Measurements from ENCODE around the gene AFAP1.

The AFAP1 gene

DNA sequence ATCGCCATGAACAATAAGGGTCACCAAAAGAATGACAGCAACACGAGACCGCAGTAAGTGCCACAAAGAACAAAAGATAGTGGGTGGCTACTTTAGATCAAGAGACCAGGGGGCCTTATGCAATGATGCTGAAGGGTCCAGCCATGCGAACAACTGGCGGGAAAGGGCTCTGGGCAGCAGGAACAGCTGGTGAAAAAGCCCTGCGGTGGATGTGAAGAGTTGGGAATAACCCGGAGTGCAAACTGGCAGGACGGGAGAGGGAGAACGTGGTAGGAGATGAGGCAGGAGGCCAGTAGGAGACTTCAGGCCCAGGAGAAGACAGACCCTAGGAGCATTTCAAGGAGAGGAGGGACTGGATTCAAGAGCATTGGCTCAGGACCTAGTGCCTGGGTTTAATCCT lies 120.2 kb downstream of the AFAP1 start:
- no peak for DNase-seq (ENCODE audit: low read depth)

DNA sequence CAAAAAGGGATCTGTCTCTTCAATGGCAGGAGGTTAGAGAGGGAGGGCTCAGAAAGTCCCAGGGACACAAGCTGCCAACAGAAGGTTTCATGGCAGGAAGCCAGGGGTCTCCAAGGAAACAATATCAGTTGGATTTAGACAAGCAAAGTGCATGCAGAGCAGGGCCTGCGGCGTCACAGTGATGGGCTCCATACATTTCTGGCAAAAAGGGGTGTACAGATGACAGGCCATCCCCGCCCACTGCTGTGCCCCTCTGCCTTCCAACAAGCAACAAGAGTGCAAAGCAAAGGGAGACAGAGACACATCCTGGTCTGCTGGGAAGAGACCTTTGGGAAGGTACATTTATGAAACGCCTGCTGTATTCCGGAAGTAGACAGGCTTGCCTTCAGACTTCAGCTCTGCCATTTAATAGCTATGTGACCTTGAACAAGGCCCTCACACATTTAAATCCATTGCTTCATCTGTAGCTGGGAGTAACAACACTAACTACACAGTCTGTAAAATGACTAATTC lies 121.2 kb downstream of the AFAP1 start:
- DNase-seq (ENCODE audit: low read depth): no peak

DNA sequence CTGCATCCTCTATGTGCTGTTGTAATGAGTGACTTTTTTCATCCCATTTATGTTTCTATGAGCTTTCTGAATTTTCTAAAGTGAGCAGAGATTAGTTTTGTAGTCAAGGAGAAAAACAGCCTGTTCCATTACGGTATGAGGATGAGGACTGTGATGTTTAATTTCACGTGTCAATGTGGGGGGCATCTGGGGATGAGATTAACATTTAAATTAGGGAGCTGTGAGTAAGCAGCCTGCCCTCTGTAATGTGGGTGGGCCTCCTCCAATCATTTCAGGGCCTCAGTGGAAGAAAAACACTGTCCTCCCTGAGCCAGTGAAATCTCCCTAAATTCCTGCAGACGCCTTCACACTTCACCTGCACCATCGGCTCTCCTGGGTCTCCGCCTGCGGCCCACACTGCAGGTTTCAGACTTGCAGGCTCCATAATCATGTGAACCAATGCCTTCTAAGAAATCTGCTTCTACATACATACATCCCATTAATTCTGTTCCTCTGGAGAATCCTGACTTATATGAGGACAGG lies 121.7 kb downstream of the AFAP1 start:
- no peak for DNase-seq (ENCODE audit: low read depth)

DNA sequence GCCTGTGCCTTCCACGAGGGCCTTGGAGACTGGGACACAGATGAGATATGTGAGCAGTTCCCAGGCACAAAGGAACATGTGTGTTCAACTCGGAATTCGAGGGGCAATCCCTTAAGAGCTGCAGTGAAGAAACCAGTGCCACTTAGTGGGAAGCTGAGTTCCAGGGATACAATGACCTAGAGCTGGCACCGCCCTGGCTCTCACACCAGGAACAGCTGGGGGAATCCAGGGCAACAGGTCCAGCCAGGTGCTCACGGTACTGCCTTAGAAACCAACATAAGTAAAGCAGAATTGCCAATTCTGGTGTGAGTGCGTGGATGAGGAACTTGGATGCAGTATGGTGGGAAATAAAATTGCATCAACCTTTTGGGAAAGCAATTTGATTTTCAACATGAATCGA lies 122.9 kb downstream of the AFAP1 start:
- no peak for DNase-seq (ENCODE audit: low read depth)

DNA sequence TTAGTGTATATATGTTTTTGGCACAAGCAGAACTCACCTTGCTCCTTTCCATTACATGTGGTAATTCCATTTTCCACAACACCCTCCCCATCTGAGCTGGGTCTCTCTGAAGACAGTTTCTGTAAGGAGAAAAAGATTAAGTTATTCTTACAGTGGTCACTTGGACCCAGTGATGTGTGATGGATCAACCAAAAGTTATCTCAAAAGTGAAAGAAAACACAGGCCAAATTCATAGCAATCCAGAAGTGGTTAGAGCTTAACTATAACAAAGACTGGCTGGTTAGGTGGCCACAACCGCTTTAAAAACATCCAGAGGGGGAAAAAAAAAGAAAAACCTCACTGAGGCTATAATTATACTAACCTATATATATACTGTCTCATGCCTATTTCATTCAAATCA lies 123.7 kb downstream of the AFAP1 start:
- DNase-seq (ENCODE audit: low read depth): peak; percentile 19

DNA sequence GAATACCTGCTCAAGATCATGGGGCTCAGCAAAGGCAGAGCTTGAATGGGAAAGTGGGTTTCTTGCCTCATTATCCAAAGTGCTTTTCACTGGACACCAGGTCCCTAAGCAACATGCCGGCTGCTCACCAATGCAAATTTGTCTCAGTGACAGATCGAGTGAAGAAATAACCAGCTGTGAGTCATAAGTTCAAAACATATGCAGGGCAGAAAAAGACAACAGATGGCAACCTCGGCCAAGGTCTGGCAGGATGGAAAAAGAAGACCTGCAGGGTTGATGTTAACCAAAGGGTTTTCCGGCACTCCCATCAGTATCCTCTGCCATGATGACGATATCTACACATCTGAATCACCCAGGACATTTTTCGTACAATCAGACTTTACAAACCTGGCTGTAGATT lies 124.1 kb downstream of the AFAP1 start:
- DNase-seq (ENCODE audit: low read depth): peak; percentile 93

DNA sequence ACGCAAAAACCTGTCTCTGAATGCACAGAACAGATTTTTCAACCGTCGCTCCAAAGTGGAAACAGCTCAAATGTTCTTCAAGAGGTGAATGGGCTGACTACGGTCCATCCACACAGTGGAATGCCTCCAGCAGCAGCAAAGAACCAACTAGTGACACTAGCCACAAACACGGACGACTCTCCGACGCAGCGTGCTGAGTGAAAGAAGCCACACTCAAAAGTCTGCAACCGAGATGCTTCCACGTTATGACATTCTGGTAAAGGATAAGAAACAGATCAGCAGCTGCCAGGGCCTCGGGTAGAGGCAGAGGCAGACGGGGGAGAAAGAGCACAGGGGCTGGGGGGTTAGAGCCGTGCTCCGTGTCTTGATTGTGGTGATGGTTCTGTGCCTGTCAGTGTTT lies 125.2 kb downstream of the AFAP1 start:
- DNase-seq (ENCODE audit: low read depth): no peak

DNA sequence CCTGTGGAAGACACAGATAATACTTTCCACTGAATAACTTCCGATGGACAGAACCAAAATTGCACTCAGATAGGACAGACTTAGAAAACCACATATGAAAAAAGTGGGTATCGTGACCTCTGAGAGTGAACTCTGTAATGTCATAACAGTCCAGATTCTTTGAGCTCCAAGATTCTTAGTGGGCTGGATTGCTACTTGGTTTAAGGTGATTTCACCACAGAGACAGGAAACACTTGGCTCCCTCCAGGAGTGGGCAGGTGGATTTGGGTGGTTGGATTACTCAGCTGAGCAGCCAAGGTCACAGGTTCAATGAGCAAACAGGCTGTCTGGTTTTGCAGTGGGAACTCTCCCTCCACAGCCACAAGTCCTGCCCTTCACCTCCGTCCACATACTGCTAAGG lies 126.0 kb downstream of the AFAP1 start:
- peak; percentile 59 for DNase-seq (ENCODE audit: low read depth)

DNA sequence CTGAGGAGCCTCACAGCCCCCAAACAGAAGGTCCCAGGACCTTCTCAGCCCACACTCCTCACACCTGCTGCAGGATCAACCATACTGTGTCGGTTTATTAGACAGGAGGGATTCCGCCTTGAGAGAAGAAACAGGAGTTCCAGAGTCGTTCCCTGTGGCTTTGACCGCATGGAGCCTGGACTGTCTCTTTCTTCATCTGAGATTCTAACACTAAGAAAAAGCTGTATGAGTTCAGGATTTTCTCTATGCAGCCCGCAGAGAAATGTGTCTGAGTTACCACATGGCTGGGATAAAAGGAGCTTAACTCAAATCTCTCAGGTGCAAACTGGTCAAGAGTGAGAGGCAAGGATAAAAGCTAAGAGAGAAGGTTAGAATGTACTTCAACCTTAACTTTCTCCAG lies 126.7 kb downstream of the AFAP1 start:
- DNase-seq (ENCODE audit: low read depth): no peak

DNA sequence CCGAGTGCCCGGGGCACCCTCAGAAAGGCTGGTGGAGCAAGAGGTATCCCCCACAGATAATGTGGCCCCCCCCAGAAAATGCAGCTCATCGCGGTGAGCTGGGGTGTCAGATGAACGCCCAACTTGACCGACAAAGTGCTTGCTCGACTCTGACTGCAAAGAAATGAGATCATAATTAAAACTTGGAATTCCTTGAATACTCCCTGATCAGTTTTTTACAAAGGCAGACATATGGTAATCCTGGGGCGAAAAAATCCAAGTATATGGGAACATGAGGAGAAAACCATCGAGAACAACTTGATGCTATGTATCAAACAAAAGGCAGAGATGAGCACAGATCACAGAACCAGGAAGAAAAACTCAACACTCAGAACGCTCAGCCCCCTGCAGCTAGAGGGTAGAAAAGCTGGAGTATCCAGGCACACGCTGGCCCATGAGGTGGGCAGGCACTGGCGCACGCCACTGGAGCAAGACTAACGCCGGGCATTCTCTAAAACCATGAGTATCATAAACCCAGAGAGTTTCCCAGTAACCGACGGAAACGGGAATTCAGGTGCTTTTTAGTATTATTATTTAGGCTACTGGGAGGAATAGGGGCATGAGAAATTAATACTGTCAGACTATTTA lies 127.3 kb downstream of the AFAP1 start:
- DNase-seq (ENCODE audit: low read depth): no peak

DNA sequence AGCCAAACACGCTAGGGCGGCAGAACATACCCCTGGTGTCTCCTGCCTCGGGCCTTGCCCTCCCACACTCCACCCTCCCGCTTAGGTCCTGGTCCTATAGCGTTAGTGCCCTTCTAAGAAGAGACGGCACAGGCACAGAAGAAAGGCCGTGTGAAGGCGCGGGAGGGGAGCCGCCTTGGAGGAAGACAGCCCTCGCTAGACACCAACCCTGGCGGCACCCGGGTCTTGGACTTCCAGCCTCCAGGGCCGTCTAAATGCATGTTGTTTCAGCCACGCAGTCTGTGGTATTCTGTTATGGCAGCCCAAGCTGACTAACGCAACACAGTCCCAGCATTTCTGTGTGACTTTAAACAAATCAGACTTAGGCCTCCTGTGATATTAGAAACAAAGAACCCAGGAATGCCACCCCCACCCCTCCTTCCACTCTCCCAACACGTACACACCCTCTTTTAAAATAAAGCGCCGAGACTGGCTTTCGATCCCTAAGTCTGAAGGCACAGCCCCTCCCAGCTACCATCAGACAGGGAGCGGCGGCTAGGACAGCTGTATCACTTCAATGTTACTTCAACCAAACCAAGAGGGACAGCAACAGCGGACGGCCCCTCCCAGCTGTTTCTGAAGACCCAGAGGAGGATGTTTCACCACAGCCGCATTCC lies 128.0 kb downstream of the AFAP1 start:
- no peak for DNase-seq (ENCODE audit: low read depth)

DNA sequence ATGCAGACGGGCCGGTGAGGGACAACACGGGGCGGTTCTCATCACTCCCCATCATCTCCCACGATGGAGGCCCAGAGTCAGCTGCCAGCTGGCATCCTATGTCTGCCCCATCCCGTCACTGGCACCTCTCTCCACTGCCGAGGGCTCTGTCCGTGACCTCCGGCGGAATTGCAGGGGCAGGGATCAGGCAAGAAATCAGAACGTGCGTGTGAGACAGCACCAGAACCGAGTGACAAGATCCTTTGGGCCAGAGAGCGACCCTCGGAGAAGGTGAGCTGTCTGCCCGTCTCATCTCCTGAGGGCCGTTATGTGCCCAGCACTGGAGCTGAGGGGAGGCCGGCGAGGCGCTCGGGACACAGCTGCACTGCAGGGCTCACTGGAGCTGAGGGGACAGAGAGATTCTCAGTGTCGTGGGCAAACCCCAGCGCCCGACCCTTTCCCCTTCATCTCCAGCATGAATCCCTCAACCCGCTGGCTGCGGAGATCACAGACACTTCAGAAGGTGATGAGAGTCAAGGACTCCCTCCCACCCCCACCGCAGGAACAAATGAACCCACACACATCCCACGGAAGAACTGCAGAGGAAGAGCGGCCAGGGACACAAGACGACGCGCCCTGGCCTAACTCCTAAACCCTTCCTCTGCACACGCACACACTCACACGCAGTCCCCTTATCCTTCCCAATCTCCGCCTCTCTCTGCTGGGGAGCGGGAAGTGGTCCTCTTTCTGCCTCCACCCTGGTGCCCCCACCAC lies 128.7 kb downstream of the AFAP1 start:
- DNase-seq (ENCODE audit: low read depth): no peak

DNA sequence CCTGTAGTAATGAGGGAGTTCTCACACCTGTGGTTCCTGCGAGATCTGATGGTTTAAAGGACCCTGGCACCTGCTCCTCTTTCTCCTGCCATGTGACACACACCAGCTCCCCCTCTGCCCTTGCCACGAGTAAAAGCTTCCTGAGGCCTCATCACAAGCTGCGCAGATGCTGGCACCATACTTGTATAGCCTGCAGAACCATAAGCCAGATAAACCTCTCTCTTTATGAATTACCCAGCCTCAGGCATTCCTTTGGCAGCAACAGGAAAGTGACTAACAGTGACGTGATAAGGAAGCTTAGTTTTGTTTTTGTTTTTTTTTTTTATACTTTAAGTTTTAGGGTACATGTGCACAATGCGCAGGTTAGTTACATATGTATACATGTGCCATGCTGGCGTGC lies 130.9 kb downstream of the AFAP1 start:
- peak; percentile 88 for DNase-seq (ENCODE audit: low read depth)

DNA sequence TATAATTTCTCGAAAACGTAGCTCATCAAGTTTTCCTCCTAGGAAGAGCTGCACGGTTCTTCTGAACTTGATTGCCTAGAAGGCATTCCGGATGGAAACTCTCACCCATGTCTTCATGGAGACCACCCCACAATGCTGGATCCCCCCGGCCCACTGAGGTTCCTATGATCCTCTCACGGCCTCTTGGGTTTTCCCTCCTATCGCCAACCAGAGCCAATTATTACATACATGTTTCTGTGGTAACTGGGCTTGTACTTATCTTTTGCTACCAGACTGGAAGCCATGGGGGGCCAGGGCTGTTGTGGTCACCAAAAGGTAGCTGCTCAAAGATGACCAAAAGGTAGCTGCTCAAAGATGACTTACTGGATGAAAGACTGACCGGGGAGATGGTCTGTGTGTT lies 131.5 kb downstream of the AFAP1 start:
- no peak for DNase-seq (ENCODE audit: low read depth)

DNA sequence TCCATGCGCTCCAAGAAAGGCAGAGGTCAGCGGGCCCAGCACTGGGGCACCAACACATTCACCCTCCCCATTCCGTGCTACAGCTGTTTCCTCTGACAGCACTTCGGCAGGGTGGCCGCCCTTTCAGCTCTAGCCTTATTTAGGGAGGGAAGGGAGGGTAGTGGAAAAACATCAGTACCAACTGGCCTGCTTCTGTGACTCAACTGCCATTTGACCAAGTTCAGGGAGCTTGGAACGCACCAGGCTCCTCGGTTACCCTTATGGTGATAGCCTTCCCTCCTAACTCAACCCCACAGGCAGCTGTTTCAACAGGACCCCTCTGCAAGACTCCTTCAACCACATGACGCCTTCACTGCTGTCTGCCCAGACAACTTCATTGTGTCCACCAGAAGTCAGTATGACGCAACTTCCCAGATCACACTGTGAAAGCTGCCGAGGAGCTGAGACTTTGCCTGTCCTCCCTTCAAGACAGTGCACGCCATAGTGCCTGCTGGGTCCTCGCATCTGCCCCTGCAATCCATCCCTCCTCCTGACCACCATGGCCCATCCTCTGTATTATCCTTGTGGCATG lies 132.2 kb downstream of the AFAP1 start:
- DNase-seq (ENCODE audit: low read depth): no peak

DNA sequence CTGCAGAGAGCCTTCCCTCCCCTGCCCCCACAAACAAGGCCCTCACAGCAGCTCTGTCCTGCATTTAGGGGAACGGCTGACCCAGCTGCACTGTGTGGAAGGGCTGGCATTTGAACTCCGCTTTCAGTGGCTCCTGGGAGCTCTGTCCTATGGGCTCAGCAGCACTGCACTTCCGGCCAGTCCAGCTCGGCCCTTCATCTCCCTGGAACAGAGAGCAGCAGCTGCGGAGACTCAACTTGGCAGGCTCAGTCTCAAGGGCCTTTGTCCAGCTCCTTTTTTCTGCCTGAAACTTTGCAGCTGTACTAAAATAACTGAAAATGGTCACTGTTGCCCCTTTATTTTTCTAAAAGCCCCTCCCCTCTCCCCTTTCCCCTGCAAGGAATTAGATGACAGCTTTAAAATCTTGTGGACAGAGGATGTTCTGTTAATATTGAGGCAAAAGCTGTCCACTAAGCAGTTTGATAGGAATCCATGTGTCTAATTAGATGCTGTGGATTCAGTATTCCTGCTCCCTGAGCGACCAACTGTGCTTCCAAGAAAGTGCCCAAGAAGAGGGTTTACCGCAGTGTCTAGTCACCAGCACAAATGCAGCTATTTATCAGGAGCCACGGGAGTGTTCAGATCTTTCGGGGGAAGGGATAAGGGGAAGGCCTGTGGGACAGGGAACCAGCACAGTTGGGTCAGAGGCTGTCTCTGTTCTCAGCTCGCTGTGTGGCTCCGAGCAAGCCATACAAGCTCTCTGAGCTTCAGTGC lies 133.1 kb downstream of the AFAP1 start:
- DNase-seq (ENCODE audit: low read depth): no peak

DNA sequence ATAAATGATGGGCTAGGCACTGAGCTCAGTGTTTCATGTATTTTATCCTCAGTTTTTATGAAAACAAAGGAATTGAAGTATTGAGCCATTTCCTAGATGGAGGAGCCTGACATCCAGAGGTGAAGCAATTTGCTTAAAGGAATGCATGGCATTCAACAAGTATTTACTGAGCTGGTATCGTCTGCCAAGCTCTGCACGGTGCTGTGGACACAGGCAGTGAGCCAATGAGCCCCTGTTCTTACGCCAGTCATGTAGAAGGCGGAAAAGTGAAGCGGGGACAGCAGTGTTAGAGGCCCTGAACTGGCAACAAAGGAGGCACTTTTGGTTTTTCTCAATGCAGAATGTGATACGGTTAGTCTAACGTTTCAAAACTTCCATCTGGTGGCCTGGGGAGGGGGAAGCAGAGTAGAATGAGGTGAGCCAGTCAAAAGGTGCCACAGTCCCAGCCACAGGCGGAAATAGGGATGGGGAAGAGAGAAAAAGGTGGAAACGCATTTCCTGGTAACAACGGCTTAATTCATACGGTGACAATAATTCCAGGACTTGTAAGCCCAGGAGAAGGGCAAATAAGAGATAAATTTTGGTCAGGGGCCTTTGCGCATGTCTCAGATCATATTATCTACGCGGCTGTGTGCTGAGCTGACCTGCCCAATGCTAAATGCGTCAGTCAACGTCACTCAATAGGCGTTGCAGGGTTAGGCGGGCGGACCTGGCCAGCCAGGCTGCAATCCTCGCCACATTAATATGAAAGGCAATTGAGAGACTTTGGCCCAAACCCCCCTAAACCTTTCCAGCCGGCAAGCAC lies 133.9 kb downstream of the AFAP1 start:
- DNase-seq (ENCODE audit: low read depth): peak; percentile 73

DNA sequence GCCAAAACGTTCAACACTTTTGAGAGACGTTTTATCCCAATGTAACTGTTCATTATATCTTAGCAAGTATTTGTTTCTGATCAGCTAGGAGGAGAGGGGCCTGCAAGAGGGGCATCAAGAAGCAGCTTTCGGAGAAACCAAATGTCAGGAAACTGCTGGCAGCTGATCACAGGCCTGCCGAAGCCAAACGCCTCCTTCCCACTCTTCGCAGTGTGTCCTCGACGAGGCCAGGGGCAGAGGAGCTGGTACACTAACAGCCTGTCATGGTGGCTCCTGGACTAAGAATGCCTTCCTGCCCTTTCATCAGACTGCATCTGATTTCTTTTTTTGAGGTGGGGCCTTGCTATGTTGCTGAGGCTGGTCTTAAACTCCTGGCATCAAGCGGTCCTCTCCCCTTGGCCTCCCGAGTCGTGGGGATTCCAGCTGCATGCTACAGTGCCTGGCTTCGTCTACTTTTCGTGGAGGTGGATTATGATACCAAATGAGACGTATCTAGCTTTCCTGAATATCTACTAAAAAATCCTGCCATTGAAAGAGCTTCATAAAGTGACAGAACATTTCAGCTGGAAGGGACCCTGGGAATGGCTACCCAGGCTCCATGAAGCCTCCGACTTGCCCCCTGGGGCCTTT lies 134.8 kb downstream of the AFAP1 start:
- DNase-seq (ENCODE audit: low read depth): no peak

DNA sequence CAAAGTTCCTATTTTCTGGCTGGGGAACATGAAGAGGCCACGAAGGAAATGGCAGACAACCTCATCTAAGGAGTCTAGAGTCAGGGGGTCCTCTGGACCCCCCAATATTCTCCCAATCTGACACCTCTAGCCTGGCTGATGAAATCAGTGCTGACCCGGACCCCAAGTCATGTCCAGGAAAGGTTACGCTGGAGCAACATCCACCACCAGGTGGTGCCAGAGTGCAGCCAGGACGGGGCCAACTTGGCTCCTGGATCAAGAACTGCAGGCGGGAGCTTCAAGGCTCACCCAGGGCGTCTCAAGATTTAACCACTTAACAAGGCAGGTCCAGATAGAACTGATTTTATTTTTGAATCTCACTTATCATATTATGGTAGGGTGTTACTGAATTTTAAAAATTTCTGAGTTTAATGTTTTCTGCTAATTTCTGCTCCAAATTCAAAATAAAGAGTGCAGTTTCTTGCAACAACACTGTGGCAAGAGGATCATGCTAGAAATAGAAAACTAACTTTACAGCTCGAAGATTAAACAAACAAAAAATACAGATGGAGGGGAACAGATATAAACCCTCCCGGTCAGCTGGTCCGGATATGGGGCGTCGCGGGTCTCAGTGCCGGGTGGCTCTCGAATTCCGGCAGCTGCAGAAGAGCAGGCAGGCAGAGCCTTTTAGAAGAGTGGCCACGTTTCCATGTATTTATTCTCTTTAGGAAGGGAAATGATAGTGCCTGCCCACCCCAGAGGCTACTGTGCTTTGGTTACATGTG lies 135.5 kb downstream of the AFAP1 start:
- DNase-seq (ENCODE audit: low read depth): peak; percentile 81

DNA sequence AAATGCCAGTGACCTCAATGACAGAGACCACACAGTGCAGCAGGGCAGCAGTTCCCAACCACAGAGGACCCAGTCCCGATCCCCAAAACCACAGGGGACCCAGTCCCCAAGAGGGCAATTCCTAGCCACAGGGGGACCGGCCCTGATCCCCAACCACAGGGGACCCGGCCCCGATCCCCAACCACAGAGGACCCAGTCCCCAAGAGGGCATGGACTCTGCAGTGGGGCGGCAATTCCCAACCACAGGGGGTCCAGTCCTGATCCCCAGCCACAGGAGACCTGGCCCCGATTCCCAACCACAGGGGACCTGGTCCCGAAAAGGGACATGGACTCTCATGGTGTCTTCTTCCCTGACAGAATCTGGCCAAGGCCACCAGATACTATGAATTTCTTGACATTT lies 136.3 kb downstream of the AFAP1 start:
- DNase-seq (ENCODE audit: low read depth): no peak
